HG02623 (cell line): ENCODE measurements around the gene DOCK3.
"Not testable (repeated sequence)": the region's sequence is repeated elsewhere in the genome, so short reads cannot be mapped to it uniquely, and the experiment has no call there.

ENCODE experiments used
- ATAC-seq: cut with Tn5 transposase; IDR thresholded peaks from one replicate; pipeline ENCODE4 v1.9.1; 2021; ENCODE audit warnings: moderate library complexity; ENCODE audit not compliant: unreplicated experiment

The DOCK3 gene

GRCh38 chr3:50876947-50877346 lies 202.2 kb downstream of the DOCK3 start:
- no peak for ATAC-seq

DNA sequence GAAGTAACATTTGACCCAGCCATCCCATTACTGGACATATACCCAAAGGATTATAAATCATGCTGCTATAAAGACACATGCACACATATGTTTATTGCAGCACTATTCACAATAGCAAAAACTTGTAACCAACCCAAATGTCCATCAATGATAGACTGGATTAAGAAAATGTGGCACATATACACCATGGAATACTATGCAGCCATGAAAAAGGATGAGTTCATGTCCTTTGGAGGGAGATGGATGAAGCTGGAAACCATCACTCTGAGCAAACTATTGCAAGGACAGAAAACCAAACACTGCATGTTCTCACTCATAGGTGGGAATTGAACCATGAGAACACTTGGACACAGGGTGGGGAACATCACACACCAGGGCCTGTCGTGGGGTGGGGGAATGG lies 208.0 kb downstream of the DOCK3 start:
- ATAC-seq, result not testable (repeated sequence)

GRCh38 chr3:50883755-50884154 lies 209.0 kb downstream of the DOCK3 start:
- no peak for ATAC-seq

DNA sequence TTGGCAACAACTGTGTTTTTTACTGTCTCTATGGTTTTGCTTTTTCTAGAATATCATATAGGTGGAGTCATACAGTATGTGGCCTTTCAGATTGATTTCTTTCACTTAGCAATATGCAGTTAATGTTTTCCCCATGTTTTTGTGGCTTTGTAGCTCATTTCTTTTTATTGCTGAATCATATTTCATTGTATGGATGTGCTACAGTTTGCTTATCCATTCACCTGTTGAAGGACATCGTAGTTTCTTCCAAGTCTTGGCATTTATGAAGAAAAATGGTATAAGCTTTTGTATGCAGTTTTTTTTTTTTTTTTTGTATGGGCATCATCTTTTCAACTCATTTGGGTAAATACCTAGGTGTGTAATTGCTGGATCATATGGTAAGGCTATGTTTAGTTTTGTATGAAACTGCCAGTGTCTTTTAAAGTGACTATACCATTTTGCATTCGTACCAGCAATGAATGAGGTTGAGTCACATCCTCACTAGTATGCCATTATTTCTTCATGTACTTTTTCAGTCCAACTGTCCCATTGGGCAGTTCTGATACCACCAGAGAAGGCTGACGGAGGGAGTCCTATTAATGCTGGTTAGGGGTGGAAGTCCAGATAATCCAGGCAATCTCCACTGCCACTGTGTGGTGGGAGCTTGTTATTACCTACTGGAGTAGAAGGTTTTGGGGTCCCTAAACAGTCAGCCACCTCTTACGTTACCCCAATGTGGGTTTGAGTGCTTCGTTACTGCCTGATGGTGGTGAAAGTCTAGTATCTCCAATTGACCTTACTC lies 210.5 kb downstream of the DOCK3 start:
- ATAC-seq, result no peak

DNA sequence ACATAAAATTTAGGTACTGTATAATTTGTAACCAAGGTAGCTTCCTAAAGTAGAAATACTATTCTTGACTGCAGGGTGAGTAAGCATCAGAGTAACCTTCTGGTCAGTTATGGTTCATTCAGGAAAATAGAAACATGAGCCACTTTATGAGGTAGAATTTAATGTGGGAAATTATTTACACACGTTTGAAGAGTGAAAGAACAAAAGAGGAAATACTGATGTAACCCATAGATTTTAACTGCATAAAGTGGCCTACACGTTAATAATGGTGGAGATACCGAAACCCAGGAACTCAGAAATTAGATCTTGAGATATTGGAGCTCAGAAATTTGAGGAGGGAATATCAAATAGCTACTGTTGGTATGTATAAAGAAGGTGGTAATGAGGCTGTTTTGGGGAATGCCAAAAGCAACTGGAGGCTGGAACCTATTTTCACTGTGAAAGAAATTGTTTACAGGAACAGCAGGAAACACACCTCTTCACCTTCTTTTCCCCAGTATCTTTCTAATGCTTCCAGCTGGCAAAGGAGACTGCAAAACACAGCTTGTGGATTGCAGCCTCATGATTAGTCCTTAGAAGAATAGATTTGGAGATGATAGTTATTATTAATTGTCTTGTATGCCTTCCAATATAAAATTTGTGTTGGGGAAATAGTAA lies 216.1 kb downstream of the DOCK3 start:
- no peak for ATAC-seq

- ATAC-seq, result not testable (repeated sequence)
These were observed 226.4 kb downstream of the DOCK3 start for GRCh38 chr3:50901097-50901496.

DNA sequence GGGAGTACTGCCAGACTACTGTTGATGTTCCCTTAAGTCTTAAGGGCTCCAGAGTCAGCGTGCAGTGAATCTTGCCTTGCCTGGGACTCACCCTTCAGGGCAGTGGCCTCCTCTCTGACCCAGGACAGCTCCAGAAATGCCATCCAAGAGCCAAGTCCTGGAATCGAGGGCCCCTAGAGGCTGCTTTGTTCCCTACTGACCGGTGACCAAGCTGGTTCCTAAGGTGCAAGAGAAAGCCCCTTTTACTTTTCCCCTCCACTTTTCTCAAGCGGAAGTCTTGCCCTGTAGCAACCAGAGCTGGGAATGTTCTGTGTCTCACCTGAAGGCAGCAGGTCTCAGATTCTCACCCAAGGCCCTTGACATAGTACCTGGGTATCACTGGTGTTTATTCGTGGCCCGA lies 238.0 kb downstream of the DOCK3 start:
- no peak for ATAC-seq

- no peak for ATAC-seq
These were observed 238.5 kb downstream of the DOCK3 start for GRCh38 chr3:50913260-50913659.

DNA sequence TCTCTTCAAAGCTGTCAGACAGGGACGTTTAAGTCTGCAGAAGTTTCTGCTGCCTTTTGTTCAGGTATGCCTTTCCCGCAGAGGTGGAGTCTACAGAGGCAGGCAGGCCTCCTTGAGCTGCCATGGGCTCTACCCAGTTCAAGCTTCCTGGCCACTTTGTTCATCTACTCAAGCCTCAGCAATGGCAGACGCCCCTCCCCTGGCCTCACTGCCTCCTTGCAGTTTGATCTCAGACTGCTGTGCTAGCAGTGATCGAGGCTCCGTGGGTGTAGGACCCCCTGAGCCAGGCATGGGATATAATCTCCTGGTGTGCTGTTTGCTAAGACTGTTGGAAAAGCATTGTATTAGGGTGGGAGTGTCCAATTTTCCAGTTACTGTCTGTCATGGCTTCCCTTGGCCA lies 247.3 kb downstream of the DOCK3 start:
- not testable (repeated sequence) for ATAC-seq

DNA sequence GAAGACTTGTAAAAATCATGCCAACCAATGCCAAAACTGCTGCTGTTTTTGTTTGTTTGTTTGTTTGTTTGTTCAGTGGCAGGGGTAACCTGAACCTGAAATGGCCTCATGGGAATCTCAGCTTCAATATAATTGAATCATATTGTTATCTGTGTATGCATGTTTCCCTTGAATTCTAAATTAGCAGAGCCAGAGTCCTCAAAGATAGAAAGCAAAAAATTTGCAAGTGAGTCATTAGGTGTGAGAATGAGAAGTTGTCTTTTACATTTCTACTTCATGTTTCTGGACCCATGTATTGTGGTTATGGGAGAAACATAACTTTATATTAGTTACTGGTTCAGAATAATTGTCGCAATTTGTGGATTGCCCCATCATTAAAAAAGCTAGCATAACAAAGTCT lies 249.2 kb downstream of the DOCK3 start:
- ATAC-seq, result no peak

DNA sequence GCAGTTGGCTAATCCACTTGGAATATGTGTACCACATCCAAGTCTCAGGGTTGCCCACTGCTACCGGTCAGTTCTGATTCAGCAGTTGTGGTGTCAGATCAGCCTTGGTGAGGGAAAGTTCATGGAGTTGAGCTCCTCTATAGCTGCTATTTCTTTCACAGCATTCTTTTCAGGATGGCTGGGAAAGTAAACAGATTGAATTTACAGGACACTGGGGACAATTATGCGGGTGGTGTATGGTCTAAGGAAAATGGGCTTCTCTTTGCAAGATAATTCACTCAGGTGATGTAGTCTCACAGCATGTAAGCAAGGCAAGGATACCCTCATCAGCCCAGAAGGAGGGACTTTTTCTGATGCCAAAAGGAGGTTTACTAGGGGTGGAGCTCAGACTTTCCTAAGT lies 249.9 kb downstream of the DOCK3 start:
- no peak for ATAC-seq

- ATAC-seq, result no peak
These were observed 252.1 kb downstream of the DOCK3 start for GRCh38 chr3:50926868-50927267.

- ATAC-seq, result no peak
These were observed 255.9 kb downstream of the DOCK3 start for GRCh38 chr3:50930371-50931208.

GRCh38 chr3:50932918-50933317 lies 258.2 kb downstream of the DOCK3 start:
- not testable (repeated sequence) for ATAC-seq

- ATAC-seq, result no peak
These were observed 261.7 kb downstream of the DOCK3 start for GRCh38 chr3:50936389-50936788.

GRCh38 chr3:50947419-50947818 lies 272.7 kb downstream of the DOCK3 start:
- no peak for ATAC-seq

DNA sequence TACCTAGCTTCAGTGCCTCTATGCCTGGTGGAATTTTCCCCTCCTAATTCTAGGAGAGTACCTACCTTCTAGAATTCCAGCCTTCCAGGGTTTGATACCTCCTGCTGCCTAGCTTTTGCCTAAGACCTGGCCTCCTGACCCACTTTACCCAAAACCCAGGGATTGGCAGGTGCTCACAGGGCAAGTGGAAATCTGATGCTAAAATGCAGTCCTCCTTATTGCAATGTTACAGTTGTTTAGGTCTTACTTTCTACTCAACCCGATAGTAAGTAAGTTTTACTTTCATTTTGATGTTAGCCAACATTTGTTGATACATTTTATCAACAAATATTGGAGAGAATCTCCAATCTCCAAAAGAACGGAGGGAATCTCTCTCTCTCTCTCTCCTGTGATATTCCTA lies 275.9 kb downstream of the DOCK3 start:
- peak; percentile 48 for ATAC-seq

GRCh38 chr3:50953825-50954414 lies 279.2 kb downstream of the DOCK3 start:
- ATAC-seq, result no peak

GRCh38 chr3:50961386-50961785 lies 286.7 kb downstream of the DOCK3 start:
- no peak for ATAC-seq

DNA sequence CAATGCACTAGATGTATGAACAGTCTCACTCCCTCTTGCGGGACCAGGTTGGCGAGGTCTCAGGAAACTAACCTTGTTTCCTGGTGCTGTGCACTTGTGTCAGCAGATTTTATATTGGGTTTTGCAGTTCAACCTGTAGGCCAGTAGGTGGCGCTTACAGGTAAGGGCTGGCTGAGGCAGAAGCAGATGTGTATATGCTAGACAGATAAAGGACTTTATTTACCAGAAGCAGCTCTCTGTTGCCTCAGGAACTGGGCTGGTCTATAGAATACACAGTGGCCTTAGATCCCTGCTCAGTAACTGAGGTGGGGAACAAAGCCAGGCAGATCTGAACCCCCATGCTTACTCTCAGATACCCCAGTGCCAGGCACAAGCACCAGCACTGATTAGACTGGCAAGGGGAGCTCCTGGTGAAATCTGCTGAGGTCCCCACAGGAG lies 296.8 kb downstream of the DOCK3 start:
- no peak for ATAC-seq

- ATAC-seq, result no peak
These were observed 297.3 kb downstream of the DOCK3 start for GRCh38 chr3:50972029-50972428.
